GM12801 (cell line): Measurements from ENCODE around the gene P2RY6.

Experiments used
- CTCF ChIP-seq: IDR thresholded peaks from one replicate; pipeline ENCODE4 v1.5.1; 2011; ENCODE audit warnings: control low read depth; ENCODE audit not compliant: insufficient read length; ENCODE audit errors: extremely low read depth

Gene P2RY6

GRCh38 chr11:73322382-73323306 lies 50.5 kb downstream of the P2RY6 start:
- TF ChIP-seq CTCF, result no peak

- TF ChIP-seq CTCF, result no peak
These were observed 51.3 kb downstream of the P2RY6 start for GRCh38 chr11:73323464-73323863.

DNA sequence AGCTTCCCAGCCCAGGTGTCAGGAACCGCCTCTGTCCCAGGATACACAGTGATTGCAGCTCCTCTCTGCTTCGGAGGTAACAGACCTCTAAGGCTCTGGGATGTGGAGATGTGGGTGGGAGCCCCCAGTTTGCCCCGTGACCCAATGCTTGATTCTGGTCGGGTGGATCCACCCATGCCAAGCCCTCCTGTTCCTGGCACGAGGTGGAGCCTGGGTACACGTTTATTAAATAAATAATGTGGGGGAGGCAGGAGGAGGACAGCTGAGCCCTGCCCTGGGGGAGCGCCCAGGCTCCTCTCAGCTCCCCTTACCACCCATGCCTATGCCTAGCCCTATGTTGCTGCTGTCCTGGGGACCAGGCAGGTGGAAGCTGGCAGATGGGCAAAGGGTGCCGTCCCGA lies 52.0 kb downstream of the P2RY6 start:
- TF ChIP-seq CTCF, result no peak

DNA sequence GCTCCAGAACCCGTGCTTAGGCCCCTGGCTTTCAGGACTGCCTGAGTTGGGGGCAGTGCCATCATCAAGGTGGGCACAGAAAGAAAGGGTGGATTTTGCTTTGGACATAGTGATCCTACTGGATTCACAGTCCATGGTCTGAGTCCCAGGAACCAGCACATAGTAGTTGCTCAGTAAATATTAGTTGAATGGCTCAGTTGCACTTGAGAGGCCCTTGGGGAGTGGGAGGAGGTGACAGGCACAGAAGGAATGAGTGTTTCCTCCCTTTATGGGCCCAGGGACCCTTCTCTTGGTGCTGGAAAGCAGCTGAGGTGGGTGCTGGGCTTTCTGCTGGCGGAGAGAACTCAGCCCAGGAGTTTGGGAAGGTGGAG lies 52.5 kb downstream of the P2RY6 start:
- no peak for TF ChIP-seq CTCF

DNA sequence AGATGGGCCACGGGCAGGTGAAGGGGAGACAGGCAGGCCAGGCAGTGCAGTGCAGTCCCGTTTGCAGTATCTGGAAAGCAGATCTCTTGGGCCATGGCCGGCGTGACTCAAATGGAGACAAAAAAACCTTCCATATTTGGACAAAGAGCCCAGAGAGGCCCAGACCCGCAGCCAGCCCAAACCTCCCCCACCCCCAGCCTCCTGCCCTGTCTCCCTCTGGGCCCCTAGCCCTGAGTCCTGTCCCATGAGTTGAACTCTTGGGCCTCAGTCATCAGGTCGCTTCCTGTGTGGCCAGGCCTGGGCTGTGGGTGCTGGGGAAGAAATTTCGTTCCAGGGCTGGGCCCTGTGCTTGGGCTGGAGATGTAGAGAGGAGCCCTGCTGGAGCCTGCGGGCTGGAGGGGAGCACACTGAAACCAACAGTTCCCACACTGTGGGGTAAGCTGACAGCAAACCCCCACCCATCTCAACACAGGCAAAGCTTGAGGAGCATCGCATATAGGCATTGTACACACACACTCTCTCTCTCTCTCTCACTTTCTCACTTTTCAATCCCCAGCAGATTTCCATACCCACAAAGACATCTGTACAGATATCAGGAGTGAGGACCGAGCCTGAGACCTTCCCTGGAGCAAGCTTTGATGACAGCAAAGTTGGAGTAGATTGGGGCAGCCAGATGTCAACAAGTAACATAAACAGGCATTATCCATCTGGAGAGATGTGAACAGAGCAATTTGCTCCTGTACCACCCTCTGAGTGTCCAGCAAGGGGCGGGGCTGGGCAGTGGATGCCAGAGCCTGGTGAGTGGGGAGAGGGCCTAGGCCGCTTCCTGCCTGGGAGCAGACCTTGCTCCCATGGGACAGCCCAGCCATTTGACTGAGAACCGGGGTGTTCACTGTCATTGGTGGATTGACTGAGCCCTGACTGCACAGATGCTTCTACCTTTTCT lies 53.2 kb downstream of the P2RY6 start:
- no peak for TF ChIP-seq CTCF

- TF ChIP-seq CTCF, result no peak
These were observed 55.0 kb downstream of the P2RY6 start for GRCh38 chr11:73326929-73327811.

GRCh38 chr11:73327812-73328364 lies 55.8 kb downstream of the P2RY6 start:
- TF ChIP-seq CTCF, result no peak
